WI38 (cell line): ENCODE measurements around the gene PANX2.

Experiments
- H3K4me3 ChIP-seq: 2 replicates; pipeline ENCODE4 v1.5.1; 2011; ENCODE audit warnings: low read depth, mild to moderate bottlenecking, control low read depth, low read length
- CTCF ChIP-seq: IDR thresholded peaks from 2 replicates; pipeline ENCODE4 v1.5.1; 2012; ENCODE audit warnings: low read depth, mild to moderate bottlenecking, control low read depth, low read length

PANX2 gene

GRCh38 chr22:50194037-50194805 is 23.7 kb downstream of the PANX2 start:
- H3K4me3 ChIP-seq: no peak overlapping the region

GRCh38 chr22:50196256-50196655 is 25.7 kb downstream of the PANX2 start:
- no peak overlapping the region for H3K4me3 ChIP-seq
- no peak for TF ChIP-seq CTCF

More at GRCh38 chr22:50194037-50194805, 23.7 kb downstream of the PANX2 start:
- TF ChIP-seq CTCF: no peak

- H3K4me3 ChIP-seq: no peak overlapping the region
- no peak for TF ChIP-seq CTCF
Measured at GRCh38 chr22:50197000-50197800, 26.7 kb downstream of the PANX2 start.

GRCh38 chr22:50197856-50198623 is 27.5 kb downstream of the PANX2 start:
- TF ChIP-seq CTCF: no peak

GRCh38 chr22:50198624-50199017 is 28.1 kb downstream of the PANX2 start:
- no peak overlapping the region for H3K4me3 ChIP-seq
- TF ChIP-seq CTCF: no peak

More at GRCh38 chr22:50197856-50198623, 27.5 kb downstream of the PANX2 start:
- H3K4me3 ChIP-seq: no peak overlapping the region

GRCh38 chr22:50199251-50199721 is 28.8 kb downstream of the PANX2 start:
- TF ChIP-seq CTCF: no peak
- no peak overlapping the region for H3K4me3 ChIP-seq
